22Rv1 (cell line): ENCODE measurements around the gene HTR2A.

Experiments used
- ZFX ChIP-seq: fragments of 450-650 bp; IDR thresholded peaks from 2 replicates; pipeline ENCODE4 v1.6.1; 2017; ENCODE audit warnings: antibody characterized with exemption, borderline replicate concordance
- TF ChIP-seq, protein P1 (sequence below): fragments of 450-650 bp; IDR thresholded peaks from 2 replicates; pipeline ENCODE4 v1.5.1; 2017; ENCODE audit warnings: mild to moderate bottlenecking

DNA sequence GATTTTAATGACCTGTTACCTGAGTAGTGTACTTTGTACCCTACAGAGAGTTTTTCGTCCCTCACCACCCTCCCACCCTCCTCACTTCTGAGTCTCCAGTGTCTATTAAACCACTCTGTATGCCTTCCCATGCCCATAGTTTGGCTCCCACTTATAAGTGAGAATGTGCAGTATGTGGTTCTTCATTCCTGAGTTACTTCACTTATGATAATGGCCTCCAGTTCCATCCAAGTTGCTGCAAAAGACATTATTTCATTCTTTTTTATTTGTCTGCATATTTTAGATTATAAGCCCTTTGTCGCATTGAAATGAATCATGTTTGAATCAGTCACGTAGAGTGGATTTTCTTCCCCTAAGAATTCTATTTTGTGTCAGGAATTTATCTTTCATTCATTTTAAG is 12.2 kb upstream of the HTR2A start:
- TF ChIP-seq, protein P1, sequence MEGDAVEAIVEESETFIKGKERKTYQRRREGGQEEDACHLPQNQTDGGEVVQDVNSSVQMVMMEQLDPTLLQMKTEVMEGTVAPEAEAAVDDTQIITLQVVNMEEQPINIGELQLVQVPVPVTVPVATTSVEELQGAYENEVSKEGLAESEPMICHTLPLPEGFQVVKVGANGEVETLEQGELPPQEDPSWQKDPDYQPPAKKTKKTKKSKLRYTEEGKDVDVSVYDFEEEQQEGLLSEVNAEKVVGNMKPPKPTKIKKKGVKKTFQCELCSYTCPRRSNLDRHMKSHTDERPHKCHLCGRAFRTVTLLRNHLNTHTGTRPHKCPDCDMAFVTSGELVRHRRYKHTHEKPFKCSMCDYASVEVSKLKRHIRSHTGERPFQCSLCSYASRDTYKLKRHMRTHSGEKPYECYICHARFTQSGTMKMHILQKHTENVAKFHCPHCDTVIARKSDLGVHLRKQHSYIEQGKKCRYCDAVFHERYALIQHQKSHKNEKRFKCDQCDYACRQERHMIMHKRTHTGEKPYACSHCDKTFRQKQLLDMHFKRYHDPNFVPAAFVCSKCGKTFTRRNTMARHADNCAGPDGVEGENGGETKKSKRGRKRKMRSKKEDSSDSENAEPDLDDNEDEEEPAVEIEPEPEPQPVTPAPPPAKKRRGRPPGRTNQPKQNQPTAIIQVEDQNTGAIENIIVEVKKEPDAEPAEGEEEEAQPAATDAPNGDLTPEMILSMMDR, result no peak
- TF ChIP-seq ZFX, result no peak
